Panc1 (cell line): ENCODE results near the gene CAD. TPM values are rescaled to one million over a fixed set of nuclear protein-coding genes. Genes with fewer than 3 reads are reported as not detected.

Source experiments
- ATAC-seq: fragments of 200-7000 bp; cut with Tn5 transposase; 2 replicates; pipeline ENCODE4 v1.9.1; 2020; ENCODE audit warnings: mild to moderate bottlenecking, moderate library complexity
- BruUV-seq: library from RNA; stranded (reverse); fragments of 400-500 nt; replicated peaks from 2 replicates; lab custom pipeline; 2021; lab: Mats Ljungman, UMichigan
- CTCF ChIA-PET: fragments of 300-600 bp; sonication (Branson Sonifier 250); formaldehyde crosslinking; loops from one replicate; lab custom pipeline; 2022; ENCODE audit warnings: antibody characterized with exemption; lab: Charles Lee
- POLR2A ChIA-PET: fragments of 300-600 bp; sonication (Branson Sonifier 250); formaldehyde crosslinking; loops from one replicate; lab custom pipeline; 2022; ENCODE audit warnings: antibody characterized with exemption; lab: Charles Lee
- DNase-seq: peaks from one replicate; pipeline ENCODE4 v3.0.0-alpha.2; 2010; ENCODE audit warnings: low read depth, low spot score
- H3K27ac ChIP-seq: 2 replicates; pipeline ENCODE4 v1.5.1; 2011; ENCODE audit warnings: mild to moderate bottlenecking, low read length, inconsistent platforms
- H3K27me3 ChIP-seq: fragments of 200-500 bp; sonication (Bioruptor generic); 2 replicates; pipeline ENCODE4 v1.6.0; 2014; ENCODE audit warnings: low read length, inconsistent platforms; ENCODE audit not compliant: control insufficient read depth, insufficient read depth
- H3K36me3 ChIP-seq: fragments of 200-500 bp; sonication (Bioruptor generic); 2 replicates; pipeline ENCODE4 v1.5.1; 2014; ENCODE audit warnings: inconsistent platforms, mild to moderate bottlenecking, low read length, moderate library complexity; ENCODE audit not compliant: control insufficient read depth, insufficient read depth
- H3K4me1 ChIP-seq: 2 replicates; pipeline ENCODE4 v1.5.1; 2011; ENCODE audit warnings: inconsistent platforms, mild to moderate bottlenecking, low read length, moderate library complexity; ENCODE audit not compliant: control insufficient read depth, insufficient read depth
- H3K4me3 ChIP-seq, 2 experiments: 2 replicates each; pipeline ENCODE4 v1.5.1; 2011 to 2012; ENCODE audit warnings: low read depth in 2 of 2, low read length in 2 of 2, mild to moderate bottlenecking in 2 of 2, inconsistent platforms in 1 of 2, moderate library complexity in 1 of 2
- H3K9me3 ChIP-seq: fragments of 200-500 bp; sonication (Bioruptor generic); 2 replicates; pipeline ENCODE4 v1.5.1; 2014; ENCODE audit warnings: low read depth, mild to moderate bottlenecking, inconsistent platforms, low read length, moderate library complexity; ENCODE audit not compliant: control insufficient read depth, insufficient read depth
- CTCF ChIP-seq: fragments of 450-650 bp; IDR thresholded peaks from 2 replicates; pipeline ENCODE4 v1.5.1; 2017; ENCODE audit warnings: mild to moderate bottlenecking
- POLR2AphosphoS5 ChIP-seq: IDR thresholded peaks from 2 replicates; pipeline ENCODE4 v1.6.1; 2012; ENCODE audit warnings: mild to moderate bottlenecking, low read depth, low read length, moderate library complexity
- REST ChIP-seq, 2 experiments: IDR thresholded peaks; 2 replicates each; pipeline ENCODE4 v1.6.1; 2011 to 2012; ENCODE audit warnings: low read depth in 2 of 2, control low read depth in 1 of 2, low read length in 1 of 2, mild to moderate bottlenecking in 1 of 2, moderate library complexity in 1 of 2; ENCODE audit not compliant: insufficient read depth in 1 of 2
- SIN3A ChIP-seq: IDR thresholded peaks from 2 replicates; pipeline ENCODE4 v1.6.1; 2012; ENCODE audit warnings: low read depth, mild to moderate bottlenecking, low read length, moderate library complexity, borderline replicate concordance; ENCODE audit not compliant: insufficient read depth
- TCF7L2 ChIP-seq: IDR thresholded peaks from 2 replicates; pipeline ENCODE4 v1.6.1; 2011; ENCODE audit warnings: mild to moderate bottlenecking, low read depth, low read length, inconsistent platforms
- in situ Hi-C: cut with HindIII; loops from 2 replicates; pipeline ENCODE4 v1.10.0; 2016; ENCODE audit warnings: low sequenced_read_pairs, low pct_unique_long_range_greater_than_20kb
- intact Hi-C: fragments of 100-400 bp; cut with micrococcal nuclease; formaldehyde crosslinking; loops from one replicate; pipeline ENCODE4 v1.10.0; 2022; ENCODE audit not compliant: unreplicated experiment
- total RNA-seq: library from RNA; stranded (reverse); gene quantifications from one replicate; pipeline ENCODE4 v1.2.1, GENCODE V29; 2021; ENCODE audit not compliant: unreplicated experiment

CAD gene
- total RNA-seq, 1 experiment from 2014 or later = 76.7 TPM

GRCh38 chr2:27243391-27244130 lies 26.4 kb downstream of the CAD start:
- in situ Hi-C loops (no loop called here), intact Hi-C loops (no loop called here)
- TF ChIP-seq POLR2AphosphoS5 = no peak
- TF ChIP-seq CTCF = no peak
- no peak for TF ChIP-seq TCF7L2
- no peak for TF ChIP-seq SIN3A
- no peak for TF ChIP-seq REST (IDR thresholded peaks at IDR 0.05; ENCODE audit: insufficient read depth in 1 of 2, low read depth in 2 of 2, low read length in 1 of 2)
- Histone ChIP-seq H3K4me3 (no peak overlapping the region), H3K27ac (no peak overlapping the region), H3K36me3 (peaks cover 9% of the 10 kb centered on the region), H3K4me1 (no peaks in the 10 kb centered on the region), H3K27me3 (no peaks in the 10 kb centered on the region), H3K9me3 (no peaks in the 10 kb centered on the region)
- ATAC-seq = no peak
- TSS peak; percentile 53 for BruUV-seq
- POLR2A ChIA-PET = no interaction called here
- DNase-seq = no peak
- CTCF ChIA-PET = interaction anchor here (0.8 kb wide), 1 partner anchor 36 kb away, joined by 3 read pairs; no protein-coding TSS in a partner anchor

GRCh38 chr2:27245116-27245515 lies 27.9 kb downstream of the CAD start:
- ChIA-PET CTCF (no interaction called here), POLR2A (no interaction called here)
- DNase-seq (no peak), ATAC-seq (no peak)
- H3K4me3 ChIP-seq = no peak overlapping the region
- H3K4me1 ChIP-seq = peaks cover 6% of the 10 kb centered on the region
- TSS peak; percentile 49 for BruUV-seq
- H3K36me3 ChIP-seq = peaks cover 9% of the 10 kb centered on the region
- no peak overlapping the region for H3K27ac ChIP-seq
- no peaks in the 10 kb centered on the region for H3K27me3 ChIP-seq
- intact Hi-C loops = no loop called here
- no peak for TF ChIP-seq CTCF
- no peak for TF ChIP-seq TCF7L2
- no peak for TF ChIP-seq SIN3A
- no peak for TF ChIP-seq REST (IDR thresholded peaks at IDR 0.05; ENCODE audit: insufficient read depth in 1 of 2, low read depth in 2 of 2, low read length in 1 of 2)
- H3K9me3 ChIP-seq = no peaks in the 10 kb centered on the region
- in situ Hi-C loops = no loop called here
